GM12865 (cell line): ENCODE results near the gene PAX9.

ENCODE experiments used
- DNase-seq: peaks from one replicate; pipeline ENCODE4 v3.0.0; 2010; ENCODE audit warnings: low read depth
- H3K4me3 ChIP-seq: 2 replicates; pipeline ENCODE4 v1.5.1; 2011; ENCODE audit warnings: mild to moderate bottlenecking, low read depth, low read length, control low read depth
- TF ChIP-seq, protein P1 (sequence below): IDR thresholded peaks from 2 replicates; pipeline ENCODE4 v1.5.1; 2011; ENCODE audit warnings: low read length, control low read depth, low read depth, inconsistent platforms; ENCODE audit not compliant: insufficient read depth; ENCODE audit errors: missing control alignments

PAX9 gene

DNA sequence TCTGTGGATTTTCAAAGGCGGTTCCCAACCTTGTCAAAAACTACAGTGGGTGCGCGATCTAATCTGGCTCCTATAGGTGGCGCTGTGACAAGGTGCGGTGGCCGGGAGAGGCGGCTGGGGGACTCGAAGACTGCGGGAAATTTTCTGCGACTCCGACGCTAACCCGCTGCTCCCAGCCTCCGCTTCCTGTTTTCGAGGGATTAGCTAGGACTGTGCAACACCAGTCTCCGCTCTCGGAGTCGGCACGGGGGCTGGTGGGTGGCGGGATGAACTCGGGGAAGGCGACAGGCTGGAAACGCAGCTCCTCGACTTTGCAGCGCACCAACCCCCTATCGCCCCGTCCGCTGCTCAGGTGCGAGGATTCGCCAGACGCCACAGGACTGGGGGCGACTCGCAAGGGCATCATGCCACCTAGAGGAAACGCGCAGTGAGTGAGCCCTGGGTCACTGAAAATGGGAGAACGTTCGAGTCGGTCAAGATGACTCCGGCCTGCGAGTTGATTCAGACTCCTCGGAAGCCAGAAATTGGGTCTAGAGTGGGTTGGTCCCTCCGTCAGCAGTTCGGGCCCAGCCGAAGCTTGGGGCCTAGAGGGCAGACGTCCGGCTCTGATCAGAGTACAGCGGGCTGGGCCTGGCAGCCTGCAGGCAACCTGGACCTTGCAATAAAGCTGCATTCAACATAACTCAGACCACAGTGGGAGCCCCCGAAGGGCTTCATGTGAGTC lies 5.5 kb upstream of the PAX9 start:
- no peak overlapping the region for H3K4me3 ChIP-seq
- TF ChIP-seq, protein P1, sequence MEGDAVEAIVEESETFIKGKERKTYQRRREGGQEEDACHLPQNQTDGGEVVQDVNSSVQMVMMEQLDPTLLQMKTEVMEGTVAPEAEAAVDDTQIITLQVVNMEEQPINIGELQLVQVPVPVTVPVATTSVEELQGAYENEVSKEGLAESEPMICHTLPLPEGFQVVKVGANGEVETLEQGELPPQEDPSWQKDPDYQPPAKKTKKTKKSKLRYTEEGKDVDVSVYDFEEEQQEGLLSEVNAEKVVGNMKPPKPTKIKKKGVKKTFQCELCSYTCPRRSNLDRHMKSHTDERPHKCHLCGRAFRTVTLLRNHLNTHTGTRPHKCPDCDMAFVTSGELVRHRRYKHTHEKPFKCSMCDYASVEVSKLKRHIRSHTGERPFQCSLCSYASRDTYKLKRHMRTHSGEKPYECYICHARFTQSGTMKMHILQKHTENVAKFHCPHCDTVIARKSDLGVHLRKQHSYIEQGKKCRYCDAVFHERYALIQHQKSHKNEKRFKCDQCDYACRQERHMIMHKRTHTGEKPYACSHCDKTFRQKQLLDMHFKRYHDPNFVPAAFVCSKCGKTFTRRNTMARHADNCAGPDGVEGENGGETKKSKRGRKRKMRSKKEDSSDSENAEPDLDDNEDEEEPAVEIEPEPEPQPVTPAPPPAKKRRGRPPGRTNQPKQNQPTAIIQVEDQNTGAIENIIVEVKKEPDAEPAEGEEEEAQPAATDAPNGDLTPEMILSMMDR, result peak; percentile 34
- DNase-seq, result no peak

DNA sequence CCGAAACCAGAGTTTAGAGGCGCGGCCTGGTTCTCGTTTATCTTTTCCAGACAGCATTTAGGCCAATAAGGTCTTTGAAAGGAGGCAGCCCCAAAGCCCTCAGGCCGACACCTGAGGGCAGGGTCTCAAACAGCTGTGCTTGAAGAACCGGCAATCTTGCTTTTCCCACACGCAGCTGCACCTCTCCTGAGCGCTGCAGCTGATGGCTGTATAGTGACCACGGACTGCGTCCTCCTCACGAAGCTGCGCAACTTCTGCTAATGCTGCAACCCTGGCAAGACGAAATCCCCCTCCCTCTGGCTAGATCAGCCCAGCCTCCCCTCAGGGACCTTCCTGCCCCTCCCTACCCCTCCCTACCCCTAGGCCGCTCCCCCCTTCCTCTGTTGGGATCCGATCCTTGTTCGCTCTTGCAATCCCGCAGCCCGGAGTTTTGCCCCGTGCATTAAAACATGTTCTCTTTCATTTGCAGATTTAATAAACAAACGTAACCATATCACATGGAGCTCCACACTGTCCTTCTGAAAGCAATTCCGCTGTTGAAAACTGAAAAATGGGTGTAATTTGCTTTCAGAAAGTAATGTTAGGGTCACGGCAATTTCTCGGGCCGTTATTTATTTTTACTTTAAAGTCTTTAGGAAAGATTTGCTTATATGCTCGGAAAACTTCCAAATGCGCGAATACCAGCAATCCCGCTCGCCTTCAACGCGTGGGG lies 4.8 kb upstream of the PAX9 start:
- H3K4me3 ChIP-seq, result no peak overlapping the region
- DNase-seq, result no peak
- TF ChIP-seq, protein P1, result no peak

DNA sequence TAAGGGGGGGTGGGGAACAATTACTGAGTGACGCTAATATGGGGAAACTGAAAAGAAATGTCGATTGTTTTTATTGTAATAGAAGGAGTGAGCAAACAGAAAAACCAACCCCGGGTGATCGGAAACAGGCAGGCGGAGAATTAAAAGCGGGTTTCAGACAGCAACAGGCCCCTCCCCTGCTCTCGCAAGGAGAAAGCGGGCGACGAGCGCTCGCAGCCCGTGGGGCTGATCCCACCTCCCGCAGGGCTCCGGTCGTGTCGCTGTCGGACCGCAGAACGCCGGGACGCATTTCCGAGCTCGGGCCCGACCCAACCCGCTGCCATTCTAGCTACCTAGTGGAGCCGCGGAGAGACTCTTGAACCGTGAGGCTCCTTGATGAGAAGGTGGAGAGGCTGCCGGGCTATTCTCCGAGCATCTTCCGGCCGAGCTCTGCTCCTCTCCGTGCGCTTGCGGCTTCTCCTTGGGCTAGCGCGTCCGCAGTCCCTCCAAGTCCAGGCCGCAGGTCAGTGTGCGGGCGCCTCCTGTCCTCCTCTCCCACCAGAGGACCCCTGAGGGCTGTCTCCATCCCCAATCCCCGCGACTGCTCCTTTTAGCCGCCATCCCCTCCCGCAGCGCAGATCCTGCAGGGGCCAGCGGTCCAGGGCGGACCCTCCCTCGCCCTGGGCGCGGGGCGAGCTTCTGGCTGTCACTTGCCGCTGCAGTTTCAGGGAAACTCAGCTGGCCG lies 4.1 kb upstream of the PAX9 start:
- H3K4me3 ChIP-seq, result no peak overlapping the region
- DNase-seq, result no peak
- TF ChIP-seq, protein P1, result no peak

DNA sequence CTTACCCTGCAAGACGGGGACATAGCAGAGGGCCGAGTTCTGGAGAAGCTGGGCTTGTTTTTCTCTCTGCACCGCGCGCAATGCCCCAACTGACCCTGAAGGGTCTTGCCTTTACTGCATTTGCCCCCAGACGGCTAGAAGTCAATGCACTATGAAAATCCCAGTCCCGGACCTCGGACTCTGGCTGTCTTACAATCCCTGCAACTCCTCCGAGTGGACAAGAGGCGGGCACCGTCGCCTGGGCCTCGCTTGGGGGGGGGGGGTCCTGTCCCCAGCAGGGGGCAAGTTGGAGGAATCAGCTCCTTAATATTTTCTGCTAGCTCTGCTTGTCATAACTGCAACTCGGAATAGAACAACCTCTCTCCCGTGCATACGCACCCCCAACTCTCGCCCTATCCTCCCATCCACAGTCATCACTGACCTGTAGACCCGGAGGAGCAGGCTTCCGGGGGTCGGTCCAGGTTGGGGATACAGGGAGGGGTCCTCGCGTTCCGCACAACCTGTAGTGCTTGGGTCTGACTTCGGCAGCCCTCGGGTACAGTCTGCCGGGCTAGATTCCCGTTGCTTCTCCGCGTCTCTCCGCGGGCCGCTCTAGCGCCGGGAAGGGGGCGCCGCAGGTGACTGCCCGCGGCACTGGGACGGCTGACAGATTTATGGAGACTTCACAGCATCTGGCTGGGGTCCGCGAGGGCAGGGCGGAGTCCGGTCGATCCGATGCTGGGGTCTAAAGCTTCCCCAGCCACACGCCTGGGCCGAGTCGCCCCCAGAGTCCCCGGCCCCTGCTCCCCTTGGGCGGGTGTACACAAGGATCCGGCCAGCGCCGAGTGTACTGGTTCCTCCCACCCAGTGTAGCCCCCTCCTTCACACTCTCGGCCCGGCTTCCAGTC lies 3.3 kb upstream of the PAX9 start:
- no peak for DNase-seq
- H3K4me3 ChIP-seq, result no peak overlapping the region

DNA sequence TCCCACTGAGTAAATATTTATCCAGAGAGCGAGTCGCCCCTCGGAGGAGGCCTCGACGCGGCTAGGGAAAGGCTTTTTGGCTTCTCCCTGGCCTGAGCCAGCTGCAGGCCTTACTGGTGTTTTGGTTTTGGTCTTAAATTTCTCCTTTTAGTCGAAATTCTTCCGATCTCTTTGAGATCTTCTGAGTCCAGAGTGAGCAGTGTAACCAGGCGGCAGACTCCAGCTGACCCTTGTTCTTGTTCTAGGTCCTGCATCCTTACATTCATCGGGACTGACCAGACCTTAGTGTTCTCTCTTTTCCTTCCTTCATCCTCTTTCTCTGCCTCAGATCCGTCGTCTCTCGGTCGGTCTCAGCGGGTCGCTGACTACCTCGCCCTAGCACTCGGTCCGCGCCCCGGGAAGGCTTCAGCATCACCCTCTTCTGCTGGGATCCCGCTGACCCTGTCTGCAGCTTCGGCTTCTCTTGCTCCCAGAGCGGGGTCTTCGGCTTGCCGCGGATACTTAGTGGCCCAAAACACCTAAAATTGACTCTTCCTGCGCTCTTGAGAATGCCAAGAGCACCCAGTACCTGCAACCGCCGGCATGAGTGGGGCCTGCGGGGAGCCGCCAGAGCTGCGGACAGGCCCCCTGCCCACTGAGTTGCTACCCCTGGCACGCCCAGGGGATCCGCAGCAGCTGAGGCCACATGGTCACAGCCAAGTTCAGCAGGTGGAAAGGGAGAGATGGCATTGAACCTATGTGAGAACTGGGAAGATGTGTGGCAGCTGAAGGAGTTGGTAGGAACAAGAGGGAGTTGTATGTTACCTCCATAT lies 2.4 kb upstream of the PAX9 start:
- DNase-seq, result no peak
- TF ChIP-seq, protein P1, result no peak
- no peak overlapping the region for H3K4me3 ChIP-seq

More for the DNA sequence above, 3.3 kb upstream of the PAX9 start:
- TF ChIP-seq, protein P1, result no peak
